Esophagus squamous epithelium (tissue), 4 donors: Measurements from ENCODE around the gene MADD.

Experiments
- POLR2A ChIP-seq, 4 donors: fragments of 450-650 bp; IDR thresholded peaks; one replicate each; pipeline ENCODE4 v1.6.1; 2017; ENCODE audit warnings: antibody characterized with exemption in 4 of 4, mild to moderate bottlenecking in 4 of 4, moderate library complexity in 3 of 4
- TF ChIP-seq, protein P1 (sequence below), 6 experiments: fragments of 450-650 bp in 4 of 6; fragments of 200-600 bp in 2 of 6; sonication (generic) in 2 of 6; IDR thresholded peaks; one replicate each; pipeline ENCODE4 v1.5.1; 2016 to 2019; ENCODE audit warnings: antibody characterized with exemption in 6 of 6, mild to moderate bottlenecking in 4 of 6, moderate library complexity in 4 of 6

- TF ChIP-seq POLR2A (IDR thresholded peaks at IDR 0.05), result no peak
- TF ChIP-seq, protein P1, sequence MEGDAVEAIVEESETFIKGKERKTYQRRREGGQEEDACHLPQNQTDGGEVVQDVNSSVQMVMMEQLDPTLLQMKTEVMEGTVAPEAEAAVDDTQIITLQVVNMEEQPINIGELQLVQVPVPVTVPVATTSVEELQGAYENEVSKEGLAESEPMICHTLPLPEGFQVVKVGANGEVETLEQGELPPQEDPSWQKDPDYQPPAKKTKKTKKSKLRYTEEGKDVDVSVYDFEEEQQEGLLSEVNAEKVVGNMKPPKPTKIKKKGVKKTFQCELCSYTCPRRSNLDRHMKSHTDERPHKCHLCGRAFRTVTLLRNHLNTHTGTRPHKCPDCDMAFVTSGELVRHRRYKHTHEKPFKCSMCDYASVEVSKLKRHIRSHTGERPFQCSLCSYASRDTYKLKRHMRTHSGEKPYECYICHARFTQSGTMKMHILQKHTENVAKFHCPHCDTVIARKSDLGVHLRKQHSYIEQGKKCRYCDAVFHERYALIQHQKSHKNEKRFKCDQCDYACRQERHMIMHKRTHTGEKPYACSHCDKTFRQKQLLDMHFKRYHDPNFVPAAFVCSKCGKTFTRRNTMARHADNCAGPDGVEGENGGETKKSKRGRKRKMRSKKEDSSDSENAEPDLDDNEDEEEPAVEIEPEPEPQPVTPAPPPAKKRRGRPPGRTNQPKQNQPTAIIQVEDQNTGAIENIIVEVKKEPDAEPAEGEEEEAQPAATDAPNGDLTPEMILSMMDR (IDR thresholded peaks at IDR 0.05), result no peak
Observed at GRCh38 chr11:47233051-47233450, 36.9 kb upstream of the MADD start.
